Activated CD4-positive, alpha-beta T cell treated with anti-CD3 and anti-CD28 coated beads, Interleukin-2, amount 50 U/mL, for 48 hours (primary cell): ENCODE results near the gene S1PR2.
"Not testable (repeated sequence)": the region's sequence is repeated elsewhere in the genome, so short reads cannot be mapped to it uniquely, and the experiment has no call there.

Source experiments
- DNase-seq, 2 experiments: peaks; one replicate each; pipeline ENCODE4 v3.0.0-alpha.2; 2020

Gene S1PR2

GRCh38 chr19:10189616-10190015, 41.5 kb downstream of the S1PR2 start:
- peak; percentile 29 to 50 for DNase-seq

DNA sequence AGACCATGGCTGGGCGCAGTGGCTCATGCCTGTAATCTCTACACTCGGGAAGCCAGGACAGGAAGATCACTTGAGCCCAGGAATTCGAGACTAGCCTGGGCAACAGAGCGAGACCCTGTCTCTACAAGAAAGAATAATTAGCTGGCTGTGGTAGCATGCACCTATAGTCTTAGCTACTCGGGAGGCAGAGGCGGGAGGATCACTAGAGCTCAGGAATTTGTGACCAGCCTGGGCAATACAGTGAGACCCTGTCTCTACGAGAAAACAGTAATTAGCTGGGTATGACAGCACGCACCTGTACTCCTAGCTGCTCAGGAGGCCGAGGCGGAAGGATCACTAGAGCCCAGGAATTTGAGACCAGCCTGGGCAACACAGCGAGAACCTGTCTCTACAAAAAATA, 43.8 kb downstream of the S1PR2 start:
- DNase-seq = no peak

DNA sequence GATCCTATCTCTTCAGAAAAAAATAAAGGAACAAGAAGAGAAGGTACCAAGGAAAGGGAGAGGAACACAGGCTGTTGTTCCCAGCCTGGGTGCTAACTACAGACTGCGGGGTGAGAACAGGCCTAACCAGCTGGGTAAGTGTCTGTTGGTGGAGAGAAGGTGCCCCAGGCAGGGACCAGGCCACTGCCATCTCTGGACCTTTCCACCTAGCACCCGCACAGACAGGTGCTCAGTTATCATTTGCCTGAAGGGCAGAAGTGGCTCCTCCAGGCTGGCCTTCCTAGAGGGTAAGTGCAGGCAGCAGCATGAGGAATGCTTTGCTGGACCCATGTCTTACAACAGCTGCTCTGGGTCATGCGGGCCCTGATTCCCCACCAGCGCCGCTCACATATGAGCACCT, 46.5 kb downstream of the S1PR2 start:
- DNase-seq = no peak

- DNase-seq = no peak
These were observed 47.2 kb downstream of the S1PR2 start for GRCh38 chr19:10183926-10184325.

- DNase-seq = no peak
These were observed 48.3 kb downstream of the S1PR2 start for GRCh38 chr19:10182847-10183246.

- DNase-seq = no peak
These were observed 49.1 kb downstream of the S1PR2 start for GRCh38 chr19:10182076-10182475.

DNA sequence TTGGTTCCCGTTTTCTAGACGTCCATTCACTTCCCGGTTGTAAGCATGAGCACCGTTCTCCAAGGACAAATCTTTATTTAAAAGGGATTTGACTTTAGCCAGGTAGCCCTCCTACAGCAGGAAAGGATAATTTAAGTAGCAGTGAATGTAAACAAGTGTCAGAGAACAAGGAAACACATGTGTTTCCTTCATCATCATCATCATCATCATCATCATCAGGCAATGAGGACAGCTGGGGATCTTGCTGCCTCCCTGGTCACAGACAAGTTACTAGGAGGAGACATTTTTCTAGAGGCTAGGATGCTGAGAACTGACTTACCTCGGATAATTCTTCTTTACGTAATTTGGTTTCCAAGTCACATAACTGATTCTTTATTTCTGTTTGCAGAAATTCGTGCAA, 50.7 kb downstream of the S1PR2 start:
- DNase-seq = no peak

DNA sequence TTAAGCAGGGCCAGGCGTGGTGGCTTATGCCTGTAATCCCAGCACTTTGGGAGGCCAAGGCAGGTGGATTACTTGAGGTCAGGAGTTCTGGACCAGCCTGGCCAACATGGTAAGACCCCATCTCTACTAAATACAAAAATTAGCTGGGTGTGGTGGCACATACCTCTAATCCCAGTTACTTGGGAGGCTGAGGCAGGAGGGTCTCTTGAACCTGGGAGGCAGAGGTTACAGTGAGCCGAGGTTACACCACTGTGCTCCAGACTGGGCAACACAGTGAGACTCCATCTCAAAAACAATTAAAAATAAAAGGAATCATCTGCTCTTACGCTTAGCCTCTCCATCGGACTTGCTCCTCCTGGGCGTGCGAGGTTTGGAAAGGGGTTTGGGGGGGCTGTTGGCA, 51.1 kb downstream of the S1PR2 start:
- DNase-seq = not testable (repeated sequence)

GRCh38 chr19:10173527-10173926, 57.6 kb downstream of the S1PR2 start:
- no peak for DNase-seq
